Lung (tissue), 12 donors: ENCODE measurements around the gene NTN3. TPM values are rescaled to one million over a fixed set of nuclear protein-coding genes. Genes with fewer than 3 reads are reported as not detected.
"Not testable (repeated sequence)": the region's sequence is repeated elsewhere in the genome, so short reads cannot be mapped to it uniquely, and the experiment has no call there.

Experiments
- ATAC-seq: fragments of 200-7000 bp; cut with Tn5 transposase; one replicate; pipeline ENCODE4 v1.9.1; 2020; ENCODE audit warnings: moderate number of reproducible peaks; ENCODE audit not compliant: insufficient read depth, low FRiP score
- DNase-seq, 3 donors: peaks; one replicate each; pipeline ENCODE4 v3.0.0-alpha.2; 2013 to 2017
- H3K27ac ChIP-seq, 2 donors: one replicate each; pipeline ENCODE4 v1.5.1; 2013; ENCODE audit warnings: mild to moderate bottlenecking in 2 of 2, moderate library complexity in 2 of 2, control low read depth in 1 of 2, inconsistent platforms in 1 of 2, low read depth in 1 of 2, low read length in 1 of 2
- H3K27me3 ChIP-seq, 3 donors: one replicate each; pipeline ENCODE4 v1.5.1; 2013; ENCODE audit warnings: low read length in 2 of 3; ENCODE audit not compliant: control insufficient read depth in 3 of 3, insufficient read depth in 3 of 3
- H3K36me3 ChIP-seq, 4 donors: one replicate each; pipeline ENCODE4 v1.5.1; 2013; ENCODE audit warnings: low read length in 4 of 4, mild to moderate bottlenecking in 1 of 4, moderate library complexity in 1 of 4; ENCODE audit not compliant: control insufficient read depth in 4 of 4, insufficient read depth in 4 of 4
- H3K4me1 ChIP-seq, 5 donors: one replicate each; pipeline ENCODE4 v1.5.1; 2013; ENCODE audit warnings: low read length in 5 of 5, mild to moderate bottlenecking in 2 of 5, moderate library complexity in 1 of 5; ENCODE audit not compliant: control insufficient read depth in 5 of 5, insufficient read depth in 5 of 5
- H3K4me3 ChIP-seq: one replicate; pipeline ENCODE4 v1.5.1; 2013; ENCODE audit warnings: mild to moderate bottlenecking, control low read depth, moderate library complexity
- H3K9ac ChIP-seq, 2 donors: one replicate each; pipeline ENCODE4 v1.5.1; 2013; ENCODE audit warnings: low read length in 2 of 2, control low read depth in 1 of 2; ENCODE audit not compliant: insufficient read depth in 1 of 2
- H3K9me3 ChIP-seq, 4 donors: one replicate each; pipeline ENCODE4 v1.5.1; 2013; ENCODE audit warnings: low read length in 3 of 4, mild to moderate bottlenecking in 1 of 4, moderate library complexity in 1 of 4; ENCODE audit not compliant: control insufficient read depth in 4 of 4, insufficient read depth in 3 of 4
- CTCF ChIP-seq: IDR thresholded peaks from 2 replicates; pipeline ENCODE4 v1.5.1; 2012; ENCODE audit warnings: mild to moderate bottlenecking; ENCODE audit errors: control extremely low read depth, extremely low read depth
- WGBS, 2 donors: extraction: QIAGEN DNeasy Blood & Tissue Kit; methylation state at CpG; one replicate each; pipeline ENCODE4 v1.1.7; 2013; 5-methylcytosine and 5-hydroxymethylcytosine counted together
- polyA plus RNA-seq, 2 donors: library from polyadenylated mRNA; stranded (reverse); fragments of 200-250 nt; gene quantifications; one replicate each; pipeline ENCODE4 v1.2.1, GENCODE V29; 2013
- total RNA-seq, 2 donors: library from RNA; depleted of rRNA in 1 of 2; stranded (reverse); fragments of >200 nt in 1 of 2; gene quantifications; one replicate each; pipeline ENCODE4 v1.2.1, GENCODE V29; 2014 to 2021
- donor health status: control.
- donor health status: control.
- donor health status: Bipolar disorder and iron deficiency.
- donor health status: healthy.
- donor health status: DM: yes; HTN: yes; CAD: no.

NTN3 gene
- total and polyA plus RNA-seq, 4 donors = 0.06 to 2.4 TPM; not detected in 2

GRCh38 chr16:2436110-2436509 lies 35.0 kb upstream of the NTN3 start:
- H3K27me3 ChIP-seq = no peaks in the 10 kb centered on the region
- peaks cover 0 to 2% (median 0%) of the 10 kb centered on the region in 5 donors for H3K4me1 ChIP-seq
- H3K4me3 ChIP-seq = no peak overlapping the region
- no peak for TF ChIP-seq CTCF
- peaks cover 0 to 35% (median 24%) of the 10 kb centered on the region in 4 donors for H3K36me3 ChIP-seq
- DNase-seq (no peak), ATAC-seq (no peak)
- no peak overlapping the region for H3K9ac ChIP-seq
- WGBS, 2 donors = 95 to 98% methylated on average over 9 of the region's 9 CpGs
- H3K9me3 ChIP-seq = no peaks in the 10 kb centered on the region
- no peak overlapping the region for H3K27ac ChIP-seq

DNA sequence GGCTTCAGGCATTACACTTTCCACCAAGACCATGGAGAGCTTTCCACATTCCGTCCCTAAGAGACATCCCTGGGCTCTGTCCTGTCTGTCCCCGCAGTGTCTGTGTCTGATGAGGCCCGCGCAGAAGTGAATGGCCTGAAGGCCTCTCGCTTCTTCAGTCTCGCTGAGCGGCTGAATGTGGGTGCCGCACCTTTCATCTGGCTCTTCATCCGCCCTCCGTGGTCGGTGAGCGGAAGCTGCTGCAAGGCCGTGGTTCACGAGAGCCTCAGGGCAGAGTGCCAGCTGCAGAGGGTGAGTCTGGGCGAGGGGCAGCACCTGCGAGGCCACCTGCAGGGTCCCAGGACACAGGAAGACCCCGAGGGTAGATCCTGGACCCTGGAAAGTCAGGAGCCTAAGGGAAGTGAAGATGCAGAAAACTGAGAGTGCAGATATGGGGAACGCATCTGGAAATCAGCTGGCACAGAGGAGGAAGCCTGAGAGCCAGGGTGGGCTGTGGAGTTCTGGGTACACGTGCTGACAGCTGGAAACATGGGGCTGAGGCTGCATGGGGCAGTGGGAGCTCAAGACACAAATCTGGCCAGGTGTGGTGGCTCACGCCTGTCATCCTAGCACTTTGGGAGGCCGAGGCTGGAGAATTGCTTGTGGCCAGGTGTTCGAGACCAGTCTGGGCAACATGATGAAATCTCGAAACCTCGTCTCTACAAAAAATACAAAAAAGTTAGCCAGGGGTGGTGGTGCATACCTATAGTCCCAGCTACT lies 33.9 kb upstream of the NTN3 start:
- no peak overlapping the region for H3K27ac ChIP-seq
- ATAC-seq (peak; percentile 19), DNase-seq (no peak)
- H3K27me3 ChIP-seq = no peaks in the 10 kb centered on the region
- no peak overlapping the region for H3K4me3 ChIP-seq
- H3K9me3 ChIP-seq = no peaks in the 10 kb centered on the region
- no peak for TF ChIP-seq CTCF
- no peak overlapping the region for H3K9ac ChIP-seq
- H3K4me1 ChIP-seq = no peaks in the 10 kb centered on the region
- H3K36me3 ChIP-seq = peaks cover 0 to 33% (median 20%) of the 10 kb centered on the region in 4 donors
- 90 to 95% methylated on average over 24 of the region's 24 CpGs for WGBS, 2 donors

DNA sequence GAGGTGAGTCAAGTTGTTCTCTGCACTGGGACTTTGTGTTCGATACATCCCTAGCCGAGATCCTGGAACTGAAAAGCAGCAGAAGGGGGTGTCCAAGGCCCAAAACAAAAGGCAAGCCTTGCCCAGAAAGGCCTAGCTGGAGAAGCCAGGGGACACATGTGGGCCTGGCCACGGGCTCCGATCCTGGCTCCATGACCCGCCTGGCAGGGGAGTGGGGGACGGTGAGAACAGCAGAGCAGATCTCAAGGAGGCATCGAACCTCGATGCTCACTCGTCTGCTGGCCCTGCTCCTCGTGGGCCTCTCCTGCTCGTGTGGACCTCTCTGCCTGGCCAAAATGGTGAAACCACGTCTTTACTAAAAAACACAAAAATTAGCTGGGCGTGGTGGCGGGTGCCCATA lies 33.0 kb upstream of the NTN3 start:
- Histone ChIP-seq H3K4me1 (no peaks in the 10 kb centered on the region), H3K4me3 (no peak overlapping the region), H3K9me3 (no peaks in the 10 kb centered on the region), H3K9ac (no peak overlapping the region), H3K36me3 (peaks cover 0 to 24% (median 14%) of the 10 kb centered on the region in 4 donors), H3K27ac (no peak overlapping the region), H3K27me3 (no peaks in the 10 kb centered on the region)
- 97% methylated on average over 14 of the region's 14 CpGs for WGBS, 2 donors
- TF ChIP-seq CTCF = no peak
- ATAC-seq (no peak), DNase-seq (no peak)

DNA sequence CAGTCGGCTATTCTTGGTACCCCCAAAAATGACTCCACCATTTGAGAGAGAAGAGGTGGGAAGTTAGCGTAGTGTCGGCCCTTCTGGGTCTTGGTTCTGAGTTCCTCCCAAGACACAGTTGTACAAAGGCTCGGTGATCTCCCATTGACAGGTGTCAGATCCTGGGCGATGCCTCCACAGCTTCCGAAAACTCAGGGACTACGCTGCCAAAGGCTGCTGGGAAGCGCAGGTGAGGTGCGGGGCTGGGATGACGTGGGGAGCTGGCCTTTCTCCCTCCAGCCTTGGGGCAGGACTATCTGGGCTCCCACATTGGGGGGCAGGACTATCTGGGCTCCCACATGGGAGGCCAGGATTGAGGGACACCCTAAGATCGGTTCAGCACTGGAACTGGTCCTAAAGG lies 31.5 kb upstream of the NTN3 start:
- Histone ChIP-seq H3K9me3 (no peaks in the 10 kb centered on the region), H3K9ac (no peak overlapping the region), H3K4me3 (no peak overlapping the region), H3K36me3 (peaks cover 2 to 29% (median 16%) of the 10 kb centered on the region in 4 donors), H3K27me3 (no peaks in the 10 kb centered on the region), H3K27ac (no peak overlapping the region), H3K4me1 (no peaks in the 10 kb centered on the region)
- TF ChIP-seq CTCF = no peak
- WGBS, 2 donors = 97 to 98% methylated on average over 11 of the region's 11 CpGs
- no peak for DNase-seq
- ATAC-seq = no peak

- H3K4me3 ChIP-seq = not testable (repeated sequence)
- WGBS, 2 donors = 82 to 88% methylated on average over 15 of the region's 15 CpGs
These were observed 29.8 kb upstream of the NTN3 start for GRCh38 chr16:2441143-2441804.

More at GRCh38 chr16:2441143-2441804, 29.8 kb upstream of the NTN3 start:
- H3K9ac ChIP-seq, ATAC-seq, H3K4me1 ChIP-seq, H3K27me3 ChIP-seq, H3K9me3 ChIP-seq, DNase-seq, H3K27ac ChIP-seq: not testable (repeated sequence)
- peaks cover 2 to 38% (median 16%) of the 10 kb centered on the region in 4 donors for H3K36me3 ChIP-seq
